Measurements from ENCODE around the gene PMPCA. TPM values are rescaled to one million over a fixed set of nuclear protein-coding genes. Genes with fewer than 3 reads are reported as not detected.

PMPCA gene
- total and polyA plus RNA-seq, 3 donors from 2014 or later: 66.7 to 78.4 (median 69.8) TPM

- TF ChIP-seq CTCF (IDR thresholded peaks at IDR 0.05): no peak
- TF ChIP-seq POLR2A (IDR thresholded peaks at IDR 0.05): no peak
- no peak overlapping the region for H3K27ac ChIP-seq
- no peak overlapping the region for H3K4me3 ChIP-seq
- no peaks in the 10 kb centered on the region for H3K27me3 ChIP-seq
- intact Hi-C loops (cut with DNase I; ENCODE audit: low total_unique reads): no loop called here
- 95 to 96% methylated on average over 11 of the region's 11 CpGs for WGBS, 2 donors
- DNase-seq: no peak
- H3K36me3 ChIP-seq (ENCODE audit: low read depth, missing control alignments): no peaks in the 10 kb centered on the region
- H3K4me1 ChIP-seq: no peaks in the 10 kb centered on the region
- H3K9me3 ChIP-seq: no peaks in the 10 kb centered on the region
These were observed 25.4 kb upstream of the PMPCA start for GRCh38 chr9:136385015-136385414.

- WGBS, 2 donors: 94 to 97% methylated on average over 13 of the region's 13 CpGs
- DNase-seq: no peak
- Histone ChIP-seq H3K27me3 (no peaks in the 10 kb centered on the region), H3K4me3 (no peak overlapping the region), H3K9me3 (no peaks in the 10 kb centered on the region), H3K27ac (no peak overlapping the region), H3K36me3 (ENCODE audit: low read depth, missing control alignments) (no peaks in the 10 kb centered on the region), H3K4me1 (no peaks in the 10 kb centered on the region)
- intact Hi-C loops (cut with DNase I; ENCODE audit: low total_unique reads): no loop called here
- TF ChIP-seq POLR2A (IDR thresholded peaks at IDR 0.05): no peak
- TF ChIP-seq CTCF (IDR thresholded peaks at IDR 0.05): no peak
These were observed 24.4 kb upstream of the PMPCA start for GRCh38 chr9:136386018-136386417.

- intact Hi-C loops (cut with DNase I; ENCODE audit: low total_unique reads): no loop called here
- no peak for TF ChIP-seq CTCF (IDR thresholded peaks at IDR 0.05)
- no peak for TF ChIP-seq POLR2A (IDR thresholded peaks at IDR 0.05)
- no peaks in the 10 kb centered on the region for H3K4me1 ChIP-seq
- no peaks in the 10 kb centered on the region for H3K27me3 ChIP-seq
- H3K36me3 ChIP-seq (ENCODE audit: low read depth, missing control alignments): no peaks in the 10 kb centered on the region
- 91 to 96% methylated on average over 19 of the region's 19 CpGs for WGBS, 2 donors
- no peak overlapping the region for H3K27ac ChIP-seq
- H3K9me3 ChIP-seq: no peaks in the 10 kb centered on the region
- no peak for DNase-seq
- no peak overlapping the region for H3K4me3 ChIP-seq
These were observed 23.2 kb upstream of the PMPCA start for GRCh38 chr9:136387217-136387616.

DNA sequence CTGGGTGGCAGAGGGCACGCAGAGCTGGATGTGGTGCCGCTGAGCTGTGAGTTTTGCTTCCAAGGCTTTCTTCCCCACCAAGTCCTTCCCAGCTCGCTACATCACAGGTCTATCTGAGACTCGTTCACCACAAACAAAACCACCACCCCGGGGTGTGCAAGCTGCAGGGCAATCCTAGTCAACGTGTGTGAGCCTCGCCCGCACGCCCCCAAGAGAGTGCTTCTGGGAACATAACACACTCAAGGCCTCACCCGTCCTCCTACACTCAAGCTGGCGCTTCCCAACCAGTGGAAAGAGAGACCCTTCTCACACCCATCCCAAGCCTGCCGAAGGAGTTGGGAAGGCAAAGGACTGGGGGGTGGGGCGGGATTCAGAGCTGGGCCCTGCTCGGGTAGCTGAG lies 21.1 kb upstream of the PMPCA start:
- H3K27me3 ChIP-seq: no peaks in the 10 kb centered on the region
- no peak overlapping the region for H3K27ac ChIP-seq
- intact Hi-C loops (cut with DNase I; ENCODE audit: low total_unique reads): no loop called here
- no peak for DNase-seq
- no peaks in the 10 kb centered on the region for H3K9me3 ChIP-seq
- no peak overlapping the region for H3K4me3 ChIP-seq
- H3K4me1 ChIP-seq: no peaks in the 10 kb centered on the region
- no peaks in the 10 kb centered on the region for H3K36me3 ChIP-seq (ENCODE audit: low read depth, missing control alignments)
- TF ChIP-seq CTCF (IDR thresholded peaks at IDR 0.05) (no peak), POLR2A (IDR thresholded peaks at IDR 0.05) (no peak)
- WGBS, 2 donors: 90% methylated on average over 14 of the region's 14 CpGs

GRCh38 chr9:136391737-136392537 lies 18.5 kb upstream of the PMPCA start:
- Histone ChIP-seq H3K4me1 (no peaks in the 10 kb centered on the region), H3K9me3 (no peaks in the 10 kb centered on the region), H3K27me3 (no peaks in the 10 kb centered on the region), H3K4me3 (no peak overlapping the region), H3K27ac (no peak overlapping the region), H3K36me3 (ENCODE audit: low read depth, missing control alignments) (no peaks in the 10 kb centered on the region)
- DNase-seq: peak; percentile 32
- intact Hi-C loops (cut with DNase I; ENCODE audit: low total_unique reads): no loop called here
- 81 to 83% methylated on average over 13 to 28 of the region's 28 CpGs for WGBS, 2 donors
- TF ChIP-seq CTCF (IDR thresholded peaks at IDR 0.05) (no peak), POLR2A (IDR thresholded peaks at IDR 0.05) (no peak)

Data from testis (tissue), 3 donors.